Liver (tissue), 9 donors: ENCODE data around the gene CYP3A7. TPM values are rescaled to one million over a fixed set of nuclear protein-coding genes. Genes with fewer than 3 reads are reported as not detected.

Source experiments
- DNase-seq: peaks from one replicate; pipeline ENCODE4 v3.0.0-alpha.2; 2017; ENCODE audit warnings: low spot score
- H3K27ac ChIP-seq, 2 donors: one replicate each; pipeline ENCODE4 v1.7.0; 2013; ENCODE audit warnings: inconsistent platforms in 2 of 2, low read length in 2 of 2, control low read depth in 1 of 2, low read depth in 1 of 2, mild to moderate bottlenecking in 1 of 2
- H3K27me3 ChIP-seq, 4 donors: one replicate each; pipeline versions ENCODE4 v1.6.1 to v1.7.0; 2013; ENCODE audit warnings: low read length in 3 of 4, inconsistent platforms in 1 of 4, mild to moderate bottlenecking in 1 of 4, moderate library complexity in 1 of 4; ENCODE audit not compliant: control insufficient read depth in 4 of 4, insufficient read depth in 4 of 4
- H3K36me3 ChIP-seq, 4 donors: one replicate each; pipeline versions ENCODE4 v1.6.1 to v1.7.0; 2013; ENCODE audit warnings: low read length in 3 of 4, mild to moderate bottlenecking in 3 of 4, low read depth in 1 of 4, moderate library complexity in 1 of 4; ENCODE audit not compliant: control insufficient read depth in 4 of 4, insufficient read depth in 3 of 4
- H3K4me1 ChIP-seq, 4 donors: one replicate each; pipeline versions ENCODE4 v1.6.1 to v1.7.0; 2013; ENCODE audit warnings: low read length in 3 of 4, mild to moderate bottlenecking in 3 of 4, moderate library complexity in 1 of 4; ENCODE audit not compliant: control insufficient read depth in 4 of 4, insufficient read depth in 4 of 4
- H3K4me3 ChIP-seq, 3 donors: one replicate each; pipeline versions ENCODE4 v1.6.1 to v1.7.0; 2013; ENCODE audit warnings: low read length in 3 of 3, control low read depth in 1 of 3, low read depth in 1 of 3, mild to moderate bottlenecking in 1 of 3
- H3K9ac ChIP-seq, 2 donors: one replicate each; pipeline ENCODE4 v1.7.0; 2013; ENCODE audit warnings: low read length in 2 of 2, mild to moderate bottlenecking in 2 of 2, moderate library complexity in 2 of 2, control low read depth in 1 of 2, low read depth in 1 of 2
- H3K9me3 ChIP-seq, 4 donors: one replicate each; pipeline versions ENCODE4 v1.6.1 to v1.7.0; 2013; ENCODE audit warnings: low read length in 3 of 4; ENCODE audit not compliant: control insufficient read depth in 4 of 4
- ATF3 ChIP-seq: IDR thresholded peaks from 2 replicates; pipeline ENCODE4 v1.6.1; 2016; ENCODE audit warnings: antibody characterized with exemption
- CTCF ChIP-seq: fragments of 150-350 bp; IDR thresholded peaks from 2 replicates; pipeline ENCODE4 v1.5.1; 2017; ENCODE audit warnings: improper control_type of control experiment, low read depth, low read length; ENCODE audit not compliant: missing input control
- EGR1 ChIP-seq, 2 donors: IDR thresholded peaks; 2 replicates each; pipeline ENCODE4 v1.6.1; 2016 to 2018; ENCODE audit warnings: antibody characterized with exemption in 2 of 2, low read depth in 2 of 2
- FOXA1 ChIP-seq: IDR thresholded peaks from 2 replicates; pipeline ENCODE4 v1.6.1; 2016; ENCODE audit warnings: antibody characterized with exemption
- FOXA2 ChIP-seq: IDR thresholded peaks from 2 replicates; pipeline ENCODE4 v1.6.1; 2016; ENCODE audit warnings: antibody characterized with exemption
- GABPA ChIP-seq, 2 donors: IDR thresholded peaks in 1 of 2; conservative IDR thresholded peaks in 1 of 2; 2 replicates each; pipeline ENCODE4 v1.6.1; 2016; ENCODE audit warnings: antibody characterized with exemption in 2 of 2, mild to moderate bottlenecking in 1 of 2, moderate library complexity in 1 of 2
- HNF4A ChIP-seq, 2 donors: conservative IDR thresholded peaks; 2 replicates each; pipeline ENCODE4 v1.6.1; 2016; ENCODE audit warnings: antibody characterized with exemption in 2 of 2, mild to moderate bottlenecking in 2 of 2
- HNF4G ChIP-seq: IDR thresholded peaks from 2 replicates; pipeline ENCODE4 v1.6.1; 2016; ENCODE audit warnings: antibody characterized with exemption
- JUND ChIP-seq, 2 donors: IDR thresholded peaks; 2 replicates each; pipeline ENCODE4 v1.6.1; 2016; ENCODE audit warnings: antibody characterized with exemption in 2 of 2
- MAX ChIP-seq: IDR thresholded peaks from 2 replicates; pipeline ENCODE4 v1.6.1; 2016; ENCODE audit warnings: antibody characterized with exemption
- NR2F2 ChIP-seq: IDR thresholded peaks from 2 replicates; pipeline ENCODE4 v1.6.1; 2016; ENCODE audit warnings: antibody characterized with exemption
- RAD21 ChIP-seq, 2 donors: IDR thresholded peaks; 2 replicates each; pipeline ENCODE4 v1.6.1; 2016; ENCODE audit warnings: antibody characterized with exemption in 2 of 2, mild to moderate bottlenecking in 2 of 2
- REST ChIP-seq: IDR thresholded peaks from 2 replicates; pipeline ENCODE4 v1.6.1; 2016; ENCODE audit warnings: antibody characterized with exemption, mild to moderate bottlenecking
- RXRA ChIP-seq, 2 donors: IDR thresholded peaks; 2 replicates each; pipeline ENCODE4 v1.6.1; 2017 to 2018; ENCODE audit warnings: antibody characterized with exemption in 2 of 2, mild to moderate bottlenecking in 1 of 2
- SP1 ChIP-seq: IDR thresholded peaks from 2 replicates; pipeline ENCODE4 v1.6.1; 2018; ENCODE audit warnings: antibody characterized with exemption, mild to moderate bottlenecking
- TAF1 ChIP-seq: conservative IDR thresholded peaks from 2 replicates; pipeline ENCODE4 v1.6.1; 2016; ENCODE audit warnings: antibody characterized with exemption, mild to moderate bottlenecking
- YY1 ChIP-seq: IDR thresholded peaks from 2 replicates; pipeline ENCODE4 v1.6.1; 2016; ENCODE audit warnings: antibody characterized with exemption, mild to moderate bottlenecking
- ZBTB33 ChIP-seq: IDR thresholded peaks from 2 replicates; pipeline ENCODE4 v1.6.1; 2016; ENCODE audit warnings: antibody characterized with exemption
- WGBS: extraction: QIAGEN DNeasy Blood & Tissue Kit; methylation state at CpG from one replicate; pipeline ENCODE4 v1.1.7; 2013; 5-methylcytosine and 5-hydroxymethylcytosine counted together
- polyA plus RNA-seq, 2 donors: library from polyadenylated mRNA; stranded (reverse) in 1 of 2; unstranded in 1 of 2; fragments of 200-250 nt in 1 of 2; fragments of >200 nt in 1 of 2; fragmentation: Nextera tagmentation in 1 of 2; extraction: Ambion mirVana in 1 of 2; gene quantifications; one replicate each; pipeline versions ENCODE4 v1.2.1 to v1.2.3, GENCODE V29; 2013 to 2015
- total RNA-seq, 2 donors: library from RNA; depleted of rRNA; stranded (reverse); fragments of >200 nt; gene quantifications; one replicate each; pipeline ENCODE4 v1.2.3, GENCODE V29; 2014
- donor health status: healthy.
- donor health status: healthy.
- donor health status: healthy.
- donor health status: healthy.
- donor health status: healthy.

The CYP3A7 gene
- total and polyA plus RNA-seq, 4 donors, result 36.1 to 2,448 (median 83.4) TPM

GRCh38 chr7:99719996-99720769 is 14.8 kb downstream of the CYP3A7 start:
- peak overlapping the region in 2 of 3 donors; percentile 5 to 57 for H3K4me3 ChIP-seq
- H3K27ac ChIP-seq, result peak overlapping the region; percentile 74 to 85
- 27% methylated on average over 4 of the region's 4 CpGs for WGBS

More at GRCh38 chr7:99719996-99720769, 14.8 kb downstream of the CYP3A7 start:
- H3K4me1 ChIP-seq, result peaks cover 0 to 19% (median 11%) of the 10 kb centered on the region in 4 donors
- H3K27me3 ChIP-seq, result no peaks in the 10 kb centered on the region
- H3K9me3 ChIP-seq, result no peaks in the 10 kb centered on the region
- H3K36me3 ChIP-seq, result peaks cover 0 to 15% (median 1%) of the 10 kb centered on the region in 4 donors
- H3K9ac ChIP-seq, result peak overlapping the region in 1 of 2 donors; percentile 3
- no peak for DNase-seq
- TF ChIP-seq GABPA (IDR thresholded peaks at IDR 0.05 in 1 of 2, conservative IDR thresholded peaks at IDR 0.05 in 1 of 2), result peak in 1 of 2 donors; percentile 70
- TF ChIP-seq EGR1 (IDR thresholded peaks at IDR 0.05; ENCODE audit: low read depth in 2 of 2), result no peak
- TF ChIP-seq TAF1, result peak; percentile 27
- TF ChIP-seq RXRA (IDR thresholded peaks at IDR 0.05), result peak; percentile 40 to 53
- TF ChIP-seq ZBTB33, result no peak
- peak; percentile 29 for TF ChIP-seq MAX
- no peak for TF ChIP-seq REST
- no peak for TF ChIP-seq ATF3
- no peak for TF ChIP-seq NR2F2
- TF ChIP-seq JUND (IDR thresholded peaks at IDR 0.05), result no peak
- TF ChIP-seq YY1, result no peak
- TF ChIP-seq CTCF, result no peak
- TF ChIP-seq RAD21 (IDR thresholded peaks at IDR 0.05), result peak; percentile 16 to 41
- peak; percentile 56 for TF ChIP-seq SP1
- peak; percentile 84 to 85 for TF ChIP-seq HNF4A (conservative IDR thresholded peaks at IDR 0.05)
- TF ChIP-seq FOXA1, result no peak
- peak; percentile 18 for TF ChIP-seq FOXA2
- peak; percentile 74 for TF ChIP-seq HNF4G
